Adrenal gland (tissue), 5 donors: ENCODE results near the gene CREG1.

Experiments used
- CTCF ChIP-seq, 6 experiments: fragments of 450-650 bp in 4 of 6; fragments of 200-600 bp in 2 of 6; sonication (generic) in 1 of 6; IDR thresholded peaks; 1 replicate in 5 of 6; 2 replicates in 1 of 6; pipeline versions ENCODE4 v1.5.1 to v1.8.0; 2016 to 2021; ENCODE audit warnings: antibody characterized with exemption in 6 of 6, mild to moderate bottlenecking in 2 of 6, moderate library complexity in 1 of 6
- POLR2A ChIP-seq, 2 donors: fragments of 450-650 bp; IDR thresholded peaks; one replicate each; pipeline ENCODE4 v1.6.1; 2017; ENCODE audit warnings: antibody characterized with exemption in 2 of 2, mild to moderate bottlenecking in 2 of 2, moderate library complexity in 1 of 2
- donor health status: DM: no; HTN: no; CAD: no.

GRCh38 chr1:167509587-167509986 lies 44.0 kb downstream of the CREG1 start:
- TF ChIP-seq CTCF (IDR thresholded peaks at IDR 0.05) (no peak), POLR2A (IDR thresholded peaks at IDR 0.05) (no peak)
